Activated CD8-positive, alpha-beta memory T cell treated with anti-CD3 and anti-CD28 coated beads, Interleukin-2, amount 50 U/mL, for 1 hour (primary cell): ENCODE results near the gene DUSP15.
"Not testable (repeated sequence)": the region's sequence is repeated elsewhere in the genome, so short reads cannot be mapped to it uniquely, and the experiment has no call there.

Experiments used
- DNase-seq: peaks from one replicate; pipeline ENCODE4 v3.0.0-alpha.2; 2020; ENCODE audit errors: extremely low read depth

Gene DUSP15

DNA sequence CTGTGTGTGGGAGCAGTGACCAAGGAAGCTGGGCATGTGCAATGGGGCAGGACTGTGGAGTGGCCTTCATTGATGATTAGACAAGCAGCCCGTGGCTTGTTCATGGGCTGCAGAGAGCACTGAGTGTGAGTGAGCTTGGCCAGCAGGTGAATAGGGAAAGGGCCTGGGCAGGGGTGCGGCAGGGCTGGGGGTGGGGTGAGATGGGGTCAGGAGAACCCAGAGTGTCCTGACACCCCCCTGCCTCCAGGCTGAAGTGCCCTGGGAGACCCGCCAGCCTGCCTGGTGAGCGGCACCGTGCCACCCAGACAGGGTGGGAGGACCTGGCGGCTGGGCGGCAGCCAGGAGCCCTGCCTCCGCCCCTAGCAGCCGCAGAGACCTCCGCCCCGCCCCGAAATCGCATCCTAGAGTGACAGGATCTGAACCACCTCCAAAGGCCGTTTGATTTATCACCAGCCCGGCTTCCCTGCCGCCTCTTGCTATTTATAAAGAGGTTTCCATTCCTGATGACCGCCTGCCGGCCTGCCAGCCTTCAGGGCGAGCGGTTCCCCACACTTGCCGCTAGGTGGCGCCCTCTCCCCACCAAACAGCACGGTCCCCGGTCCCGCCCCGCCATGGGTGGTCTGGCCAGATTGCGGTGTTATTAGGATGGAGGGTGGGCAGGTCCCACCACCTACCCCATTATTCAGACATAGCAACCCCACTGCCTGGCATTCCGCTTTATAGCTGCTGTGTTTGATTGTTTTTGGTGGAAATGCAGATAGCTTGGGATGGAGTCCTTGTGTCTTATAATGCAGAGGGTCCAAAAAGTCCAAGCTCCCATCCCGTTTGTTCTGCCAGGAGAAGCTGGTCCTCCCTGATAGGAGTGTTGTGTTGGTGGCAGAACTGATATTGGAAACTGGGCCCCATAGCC, 47.7 kb downstream of the DUSP15 start:
- DNase-seq, result peak; percentile 47

DNA sequence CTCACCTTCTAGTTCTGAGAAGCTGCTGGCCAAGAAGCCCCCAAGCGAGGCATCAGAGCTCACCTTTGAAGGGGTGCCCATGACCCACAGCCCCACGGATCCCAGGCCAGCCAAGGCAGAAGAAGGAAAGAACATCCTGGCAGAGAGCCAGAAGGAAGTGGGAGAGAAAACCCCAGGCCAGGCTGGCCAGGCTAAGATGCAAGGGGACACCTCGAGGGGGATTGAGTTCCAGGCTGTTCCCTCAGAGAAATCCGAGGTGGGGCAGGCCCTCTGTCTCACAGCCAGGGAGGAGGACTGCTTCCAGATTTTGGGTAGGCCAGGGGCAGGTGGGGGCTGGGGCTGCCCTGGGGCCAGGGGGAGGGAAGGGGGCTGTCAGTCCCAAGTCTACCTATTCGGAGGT, 48.9 kb downstream of the DUSP15 start:
- DNase-seq, result no peak

- DNase-seq, result no peak
Measured at GRCh38 chr20:31820228-31820627, 50.1 kb downstream of the DUSP15 start.

DNA sequence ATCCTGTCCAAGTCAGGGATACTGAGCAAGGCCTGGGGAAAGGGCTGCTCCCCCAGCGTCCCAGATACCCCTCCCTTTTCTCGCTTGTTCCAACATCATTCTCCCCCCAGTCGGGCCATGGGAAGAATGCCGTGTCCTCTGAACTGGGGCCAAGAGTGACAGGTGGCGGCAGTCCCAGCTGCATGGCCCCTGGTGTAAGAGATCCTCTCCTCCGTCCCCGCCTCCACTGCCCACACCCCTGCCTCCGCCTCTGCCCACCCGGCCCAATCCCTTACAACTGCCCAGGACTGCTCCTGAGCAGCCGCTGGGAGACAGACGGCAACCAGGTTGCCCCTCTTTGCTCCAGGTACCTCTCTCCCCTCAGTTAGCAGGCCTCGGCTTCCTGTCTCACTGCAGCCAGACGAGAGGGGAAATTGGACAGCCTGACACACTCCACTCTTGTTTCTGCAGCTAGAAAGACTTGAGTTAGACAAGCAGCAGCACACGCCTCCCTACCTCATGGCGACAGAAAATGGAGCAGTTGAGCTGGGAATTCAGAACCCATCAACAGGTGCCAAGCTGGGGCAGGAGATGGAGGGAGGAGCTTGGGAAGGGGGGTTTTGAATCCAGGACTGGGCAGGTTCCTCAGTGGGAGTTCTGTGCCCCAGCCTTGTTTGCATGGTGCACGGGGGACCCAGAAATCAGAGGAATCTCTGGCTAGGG, 51.1 kb downstream of the DUSP15 start, which contains the start of gene MYLK2:
MYLK2 (plus strand) TSS at position 274 of the 702 bp plus-strand sequence; CDS start at position 499, 225 bp downstream.
- DNase-seq, result no peak

GRCh38 chr20:31818376-31818908, 51.9 kb downstream of the DUSP15 start:
- no peak for DNase-seq

GRCh38 chr20:31817461-31817860, 52.9 kb downstream of the DUSP15 start:
- DNase-seq, result no peak

DNA sequence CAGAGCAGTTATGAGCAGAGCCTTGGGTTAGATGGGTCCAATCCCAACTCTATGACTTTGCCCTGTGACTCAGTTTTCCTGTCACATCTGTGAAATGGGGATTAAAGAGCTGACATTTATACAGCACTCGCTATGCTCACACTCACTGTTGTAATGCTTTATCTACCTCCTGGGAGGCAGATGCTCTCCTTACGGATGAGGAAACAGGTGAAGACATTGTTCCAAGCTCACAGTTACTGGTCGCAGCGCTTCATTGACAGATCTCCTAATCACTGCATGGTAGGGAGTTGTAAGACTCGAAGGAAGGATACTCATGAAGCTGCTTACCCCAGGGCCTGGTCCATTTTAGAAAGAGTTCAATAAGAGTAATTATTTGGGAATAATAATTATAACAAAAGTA, 54.1 kb downstream of the DUSP15 start:
- DNase-seq, result no peak

DNA sequence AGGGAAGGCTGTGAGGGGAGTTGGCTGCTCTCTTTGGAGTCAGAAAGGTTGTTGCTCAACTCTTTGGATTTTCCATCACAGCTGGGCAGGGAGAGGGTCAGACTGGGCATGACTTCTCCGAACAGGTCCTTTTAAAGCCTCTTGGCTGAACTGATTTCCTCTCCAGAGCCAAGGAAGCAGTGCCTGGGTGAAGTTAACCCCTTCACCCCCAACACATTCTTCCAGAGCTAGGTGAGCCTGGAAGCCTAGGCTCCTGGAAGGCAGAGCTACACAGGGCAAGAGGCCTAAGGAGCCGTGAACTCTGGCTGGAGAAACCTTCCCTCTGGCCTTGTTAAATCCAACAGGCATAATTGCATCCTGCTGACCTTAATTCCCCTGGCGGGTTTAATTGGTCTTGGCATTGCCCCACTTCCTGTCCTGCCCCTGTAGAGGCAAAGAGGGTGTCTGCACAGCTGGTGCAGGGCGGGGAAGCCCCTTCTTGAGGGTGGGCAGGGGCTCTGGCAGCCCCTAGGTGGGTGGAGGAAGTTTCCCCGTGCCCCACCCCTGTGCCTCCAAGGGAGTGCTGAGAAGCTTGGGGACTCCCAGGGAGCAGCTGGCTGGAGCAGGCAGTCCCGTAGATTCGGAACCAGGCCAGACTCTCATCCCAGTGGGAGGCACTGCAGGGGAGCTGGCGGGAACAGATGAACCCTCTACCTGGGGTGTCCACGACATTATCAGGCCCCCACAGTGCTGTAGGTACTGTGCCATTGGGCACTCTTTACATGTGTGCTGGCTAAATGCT, 54.7 kb downstream of the DUSP15 start:
- DNase-seq, result no peak

DNA sequence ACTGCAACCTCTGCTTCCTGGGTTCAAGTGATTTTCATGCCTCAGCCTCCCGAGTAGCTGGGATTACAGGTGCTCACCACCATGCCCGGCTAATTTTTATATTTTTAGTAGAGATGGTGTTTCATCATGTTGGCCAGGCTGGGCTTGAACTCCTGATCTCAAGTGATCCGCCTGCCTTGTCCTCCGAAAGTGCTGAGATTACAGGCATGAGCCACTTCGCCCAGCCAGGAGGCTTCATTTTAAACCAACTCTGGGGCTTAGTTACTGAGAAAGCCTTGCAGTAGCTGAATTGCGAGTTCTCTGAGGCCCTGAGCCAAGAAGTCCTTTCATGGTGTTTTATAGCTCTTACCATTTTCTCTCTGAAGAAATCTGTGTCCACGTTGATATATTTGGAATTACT, 56.2 kb downstream of the DUSP15 start:
- not testable (repeated sequence) for DNase-seq

DNA sequence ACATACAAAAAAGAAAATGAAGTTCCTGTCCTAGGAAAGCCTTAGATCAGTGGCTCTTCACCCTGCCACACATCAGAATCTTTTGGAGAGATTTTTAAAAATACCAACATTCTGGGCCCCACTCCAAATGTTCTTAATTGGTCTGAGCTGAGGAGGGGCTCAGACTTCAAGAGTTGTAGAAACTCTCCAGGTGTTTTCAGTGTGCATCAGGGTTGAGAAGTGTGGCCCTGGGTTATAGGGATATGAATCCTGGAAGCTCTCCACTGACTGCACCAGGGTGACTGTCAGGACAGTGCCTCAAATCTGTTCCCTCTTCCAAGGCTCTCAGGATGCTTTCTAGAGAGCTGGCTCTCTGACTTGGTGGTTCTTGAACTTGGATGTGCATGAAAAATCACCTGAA, 56.7 kb downstream of the DUSP15 start:
- DNase-seq, result no peak

DNA sequence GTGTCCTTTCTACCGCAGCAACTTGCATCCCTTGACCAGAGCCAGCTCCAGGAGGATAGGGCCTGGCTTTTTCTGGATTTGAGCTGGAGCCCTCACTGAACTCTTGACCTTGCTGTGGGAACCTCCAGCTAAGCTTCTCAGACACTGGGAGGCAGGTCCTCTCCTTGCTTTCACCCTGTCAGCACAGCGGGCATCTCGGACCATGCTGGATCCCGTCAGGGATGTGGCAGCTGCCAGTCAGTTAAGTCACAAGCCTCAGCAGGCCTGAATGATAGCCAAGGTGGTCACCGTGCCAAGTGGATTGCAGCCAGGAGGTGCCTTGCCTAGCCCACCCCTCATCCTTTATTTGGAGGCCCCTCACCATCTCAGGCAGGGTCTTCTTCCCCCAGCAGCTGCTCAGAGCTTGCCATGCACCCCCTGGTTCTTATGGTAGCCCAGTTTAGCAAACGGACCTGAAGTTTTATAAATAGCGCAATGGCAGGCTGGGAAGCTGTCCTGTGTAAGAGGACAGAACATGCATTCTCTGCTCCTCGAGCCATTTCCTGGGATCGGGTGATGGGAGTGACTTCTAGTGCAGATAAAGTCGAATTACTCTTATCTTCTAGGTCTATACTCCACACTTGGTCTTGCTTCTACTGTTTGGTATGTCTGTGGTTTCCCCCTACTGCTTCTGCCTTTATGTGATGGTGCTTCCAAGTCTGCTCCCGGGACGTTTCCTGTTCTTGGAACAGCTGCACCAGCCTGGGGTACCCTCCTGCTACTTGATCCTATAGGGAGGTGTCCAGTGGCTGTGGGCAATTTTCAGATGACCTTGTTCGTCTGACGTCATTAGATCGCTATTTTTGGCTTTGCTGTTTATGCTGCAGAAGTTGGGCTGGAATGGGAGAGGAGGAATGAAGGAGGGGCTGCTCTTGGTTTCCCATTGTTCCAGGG, 58.3 kb downstream of the DUSP15 start:
- no peak for DNase-seq

DNA sequence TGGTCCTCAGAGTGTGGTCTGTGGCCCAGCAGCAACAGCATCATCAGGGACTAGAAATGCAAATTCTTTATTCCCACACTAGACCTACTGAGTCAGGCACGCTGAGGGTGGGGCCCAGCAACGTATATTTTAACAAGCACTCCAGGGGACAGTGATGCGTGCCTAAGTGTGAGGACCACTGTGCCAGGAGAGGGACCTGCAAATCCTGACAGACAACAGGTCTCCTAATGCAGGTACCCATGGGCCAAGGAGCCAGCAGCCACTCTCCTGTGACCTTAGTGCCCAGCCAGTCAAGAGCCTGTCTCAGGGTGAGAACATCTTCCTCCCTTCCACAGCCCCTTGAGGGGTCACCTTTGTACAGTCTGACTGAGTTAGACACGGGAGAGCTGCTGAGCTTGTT, 59.1 kb downstream of the DUSP15 start:
- no peak for DNase-seq
